CD4-positive, alpha-beta T cell treated with Interleukin-17A for 1 hour (primary cell): Measurements from ENCODE around the gene RPL35.
A peak's percentile ranks its signal among the peaks of the same experiment; 100 is the strongest.

Experiments used
- DNase-seq: peaks from one replicate; pipeline ENCODE4 v3.0.0-alpha.2; 2020

Gene RPL35

GRCh38 chr9:124861342-124862229 is at the start of gene RPL35, which contains the start of gene ARPC5L:
TSS of gene RPL35 (minus strand) at chr9:124861957. CDS start at chr9:124861912, 45 bp downstream.
TSS of gene ARPC5L (plus strand) at chr9:124862130. CDS start at chr9:124869291, 7,161 bp downstream.
- DNase-seq = peak; percentile 95

- no peak for DNase-seq
Measured at GRCh38 chr9:124908098-124908497, 46.3 kb upstream of the RPL35 start.

GRCh38 chr9:124906966-124907365 is 45.2 kb upstream of the RPL35 start:
- DNase-seq = no peak

- no peak for DNase-seq
Measured at GRCh38 chr9:124899845-124900244, 38.1 kb upstream of the RPL35 start.

GRCh38 chr9:124897570-124898460 is 36.1 kb upstream of the RPL35 start:
- no peak for DNase-seq

- DNase-seq = peak; percentile 67
Measured at GRCh38 chr9:124894741-124895170, 33.0 kb upstream of the RPL35 start.

GRCh38 chr9:124894035-124894740 is 32.4 kb upstream of the RPL35 start:
- DNase-seq = no peak

- no peak for DNase-seq
Measured at GRCh38 chr9:124890179-124890578, 28.4 kb upstream of the RPL35 start.

- no peak for DNase-seq
Measured at GRCh38 chr9:124889006-124889405, 27.2 kb upstream of the RPL35 start.

GRCh38 chr9:124887832-124888231 is 26.1 kb upstream of the RPL35 start:
- DNase-seq = no peak

- DNase-seq = no peak
Measured at GRCh38 chr9:124886866-124887492, 25.2 kb upstream of the RPL35 start.

- DNase-seq = no peak
Measured at GRCh38 chr9:124886461-124886860, 24.7 kb upstream of the RPL35 start.

GRCh38 chr9:124885551-124885950 is 23.8 kb upstream of the RPL35 start:
- no peak for DNase-seq

- DNase-seq = no peak
Measured at GRCh38 chr9:124884376-124884775, 22.6 kb upstream of the RPL35 start.

GRCh38 chr9:124882231-124882630 is 20.5 kb upstream of the RPL35 start:
- DNase-seq = no peak

- DNase-seq = no peak
Measured at GRCh38 chr9:124881138-124881743, 19.5 kb upstream of the RPL35 start.

GRCh38 chr9:124880501-124880900 is 18.7 kb upstream of the RPL35 start:
- DNase-seq = no peak

GRCh38 chr9:124879226-124879625 is 17.5 kb upstream of the RPL35 start:
- DNase-seq = no peak

- no peak for DNase-seq
Measured at GRCh38 chr9:124878518-124878917, 16.8 kb upstream of the RPL35 start.

GRCh38 chr9:124878021-124878420 is 16.3 kb upstream of the RPL35 start:
- no peak for DNase-seq

GRCh38 chr9:124877021-124877782 is 15.4 kb upstream of the RPL35 start:
- no peak for DNase-seq
